ENCODE data around the gene OR10C1.

Gene OR10C1

DNA sequence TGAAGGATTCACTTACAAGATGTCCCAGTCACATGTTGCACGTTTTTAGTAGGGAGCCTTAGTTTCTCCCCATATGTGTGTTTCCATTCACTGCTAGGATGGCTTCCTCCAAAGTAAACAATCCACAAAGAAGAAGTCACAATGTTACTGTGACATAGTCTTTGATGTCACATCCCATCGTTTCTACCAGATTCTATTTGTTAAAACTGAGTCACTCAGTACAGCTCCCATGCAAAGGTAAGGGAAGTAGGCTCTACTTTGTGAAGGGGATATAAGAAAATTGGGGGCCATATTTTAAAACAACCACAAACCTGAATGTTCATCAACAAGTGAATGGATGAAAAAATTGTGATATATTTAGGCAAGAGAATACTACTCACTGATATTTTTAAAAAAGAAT, 17.9 kb downstream of the OR10C1 start, which contains the start of the genes OR11A1 and OR2H1:
OR11A1 (minus strand) TSS at position 101 of the 400 bp plus-strand sequence. CDS start 29,430 bp downstream, outside the sequence.
OR2H1 (plus strand) TSS at position 185 of the 400 bp plus-strand sequence. CDS start 4,615 bp downstream, outside the sequence.
- no peak for TF ChIP-seq GATA1 (IDR thresholded peaks at IDR 0.05; ENCODE audit: low read depth, low read length)
- TF ChIP-seq POLR2A (IDR thresholded peaks at IDR 0.05; ENCODE audit: low read length): no peak

GRCh38 chr6:29461021-29461814, 22.1 kb downstream of the OR10C1 start:
- TF ChIP-seq GATA1 (IDR thresholded peaks at IDR 0.05; ENCODE audit: low read depth, low read length): no peak
- no peak for TF ChIP-seq POLR2A (IDR thresholded peaks at IDR 0.05; ENCODE audit: low read length)

More for the DNA sequence above, 17.9 kb downstream of the OR10C1 start, which contains the start of the genes OR11A1 and OR2H1:
- no peak for DNase-seq

GRCh38 chr6:29462022-29462421, 22.9 kb downstream of the OR10C1 start:
- no peak for TF ChIP-seq GATA1 (IDR thresholded peaks at IDR 0.05; ENCODE audit: low read depth, low read length)
- no peak for TF ChIP-seq POLR2A (IDR thresholded peaks at IDR 0.05; ENCODE audit: low read length)
- no peak for DNase-seq

More at GRCh38 chr6:29461021-29461814, 22.1 kb downstream of the OR10C1 start:
- no peak for DNase-seq

DNA sequence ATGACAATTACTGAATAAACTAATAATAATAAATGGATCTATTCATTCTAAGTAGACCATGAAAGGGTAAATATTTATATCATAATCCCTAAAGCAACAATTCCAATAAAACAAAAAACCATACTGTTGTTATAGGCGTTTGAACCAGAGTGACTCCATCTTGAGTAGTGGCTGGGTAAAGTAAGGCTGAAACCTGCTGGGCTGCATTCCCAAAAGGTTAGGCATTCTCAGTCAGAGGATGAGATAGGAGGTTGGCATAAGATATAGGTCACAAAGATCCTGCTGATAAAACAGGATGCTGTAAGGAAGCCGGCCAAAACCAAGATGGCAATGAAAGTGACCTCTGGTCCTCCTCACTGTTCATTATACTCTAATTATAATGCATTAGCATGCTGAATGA, 26.2 kb downstream of the OR10C1 start:
- TF ChIP-seq GATA1 (IDR thresholded peaks at IDR 0.05; ENCODE audit: low read depth, low read length) (no peak), POLR2A (IDR thresholded peaks at IDR 0.05; ENCODE audit: low read length) (no peak)
- DNase-seq: no peak

DNA sequence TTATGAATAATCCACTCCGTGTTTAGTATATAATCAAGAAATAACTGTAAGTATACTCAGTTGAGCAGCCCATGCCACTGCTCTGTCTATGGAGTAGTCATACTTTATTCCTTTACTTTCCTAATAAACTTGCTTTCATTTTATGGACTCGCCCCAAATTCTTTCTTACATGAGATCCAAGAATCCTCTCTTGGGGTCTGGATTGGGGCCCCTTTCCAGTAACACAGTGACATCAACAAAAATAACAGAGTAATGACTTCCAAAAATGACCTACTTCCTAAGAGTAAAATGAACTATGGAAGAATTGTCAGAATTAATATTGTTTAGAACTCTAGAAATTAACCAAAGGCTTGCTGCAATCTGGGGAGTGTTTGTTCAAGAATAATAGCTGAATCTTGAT, 26.7 kb downstream of the OR10C1 start:
- TF ChIP-seq GATA1 (IDR thresholded peaks at IDR 0.05; ENCODE audit: low read depth, low read length) (no peak), POLR2A (IDR thresholded peaks at IDR 0.05; ENCODE audit: low read length) (no peak)

GRCh38 chr6:29466241-29466640, 27.1 kb downstream of the OR10C1 start:
- no peak for DNase-seq
- no peak for TF ChIP-seq POLR2A (IDR thresholded peaks at IDR 0.05; ENCODE audit: low read length)
- TF ChIP-seq GATA1 (IDR thresholded peaks at IDR 0.05; ENCODE audit: low read depth, low read length): no peak

More for the DNA sequence above, 26.7 kb downstream of the OR10C1 start:
- DNase-seq: no peak

DNA sequence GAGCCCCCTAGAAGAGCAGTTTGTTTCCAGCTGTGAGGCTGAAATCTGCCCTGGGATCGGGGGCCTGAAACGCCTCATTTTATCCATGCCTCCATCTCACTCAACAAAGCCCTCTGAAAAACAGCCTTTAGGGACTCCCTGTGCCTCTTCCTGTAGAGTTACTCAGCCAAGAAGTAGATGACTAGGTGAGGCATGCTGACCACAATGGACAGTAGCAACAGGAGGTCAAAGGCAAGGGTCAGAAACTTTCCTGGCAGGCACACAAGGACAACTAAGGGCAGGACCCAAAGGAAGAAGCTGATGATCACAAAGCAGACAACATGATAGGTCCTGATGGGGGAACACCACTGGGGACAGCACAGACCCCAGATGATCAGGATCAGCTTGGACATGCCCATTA, 35.9 kb downstream of the OR10C1 start:
- DNase-seq: no peak
- TF ChIP-seq GATA1 (IDR thresholded peaks at IDR 0.05; ENCODE audit: low read depth, low read length) (no peak), POLR2A (IDR thresholded peaks at IDR 0.05; ENCODE audit: low read length) (no peak)

- peak; percentile 13 to 74 for DNase-seq
- no peak for TF ChIP-seq POLR2A (IDR thresholded peaks at IDR 0.05; ENCODE audit: low read length)
- TF ChIP-seq GATA1 (IDR thresholded peaks at IDR 0.05; ENCODE audit: low read depth, low read length): no peak
These were observed 38.9 kb downstream of the OR10C1 start for GRCh38 chr6:29477923-29478450.

- TF ChIP-seq POLR2A (IDR thresholded peaks at IDR 0.05; ENCODE audit: low read length) (no peak), GATA1 (IDR thresholded peaks at IDR 0.05; ENCODE audit: low read depth, low read length) (no peak)
- no peak for DNase-seq
These were observed 39.6 kb downstream of the OR10C1 start for GRCh38 chr6:29478740-29479139.

DNA sequence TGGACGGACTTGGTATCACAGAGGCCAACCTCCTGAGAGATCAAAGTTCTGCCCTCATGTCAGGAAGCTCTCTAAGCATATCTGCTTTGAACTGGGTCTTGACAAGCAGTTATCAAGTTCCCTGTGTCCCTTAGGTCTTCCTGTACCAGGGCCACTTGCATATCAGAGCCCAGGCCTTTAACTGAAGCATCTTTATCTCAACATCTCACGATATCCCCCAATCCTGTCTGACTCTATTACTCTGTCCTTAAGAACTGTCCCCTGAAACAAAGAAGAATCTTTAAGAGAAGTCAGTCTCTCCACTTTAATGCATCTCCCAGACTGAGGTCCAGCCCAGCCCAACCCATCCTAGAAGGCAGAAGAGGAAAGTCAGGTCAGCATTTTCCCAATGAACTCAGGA, 40.5 kb downstream of the OR10C1 start:
- DNase-seq: no peak
- TF ChIP-seq POLR2A (IDR thresholded peaks at IDR 0.05; ENCODE audit: low read length): no peak
- no peak for TF ChIP-seq GATA1 (IDR thresholded peaks at IDR 0.05; ENCODE audit: low read depth, low read length)

- TF ChIP-seq POLR2A (IDR thresholded peaks at IDR 0.05; ENCODE audit: low read length): no peak
- no peak for TF ChIP-seq GATA1 (IDR thresholded peaks at IDR 0.05; ENCODE audit: low read depth, low read length)
- DNase-seq: no peak
These were observed 44.1 kb downstream of the OR10C1 start for GRCh38 chr6:29483186-29483585.

- DNase-seq: no peak
- TF ChIP-seq POLR2A (IDR thresholded peaks at IDR 0.05; ENCODE audit: low read length): no peak
- TF ChIP-seq GATA1 (IDR thresholded peaks at IDR 0.05; ENCODE audit: low read depth, low read length): no peak
These were observed 44.6 kb downstream of the OR10C1 start for GRCh38 chr6:29483735-29484134.

DNA sequence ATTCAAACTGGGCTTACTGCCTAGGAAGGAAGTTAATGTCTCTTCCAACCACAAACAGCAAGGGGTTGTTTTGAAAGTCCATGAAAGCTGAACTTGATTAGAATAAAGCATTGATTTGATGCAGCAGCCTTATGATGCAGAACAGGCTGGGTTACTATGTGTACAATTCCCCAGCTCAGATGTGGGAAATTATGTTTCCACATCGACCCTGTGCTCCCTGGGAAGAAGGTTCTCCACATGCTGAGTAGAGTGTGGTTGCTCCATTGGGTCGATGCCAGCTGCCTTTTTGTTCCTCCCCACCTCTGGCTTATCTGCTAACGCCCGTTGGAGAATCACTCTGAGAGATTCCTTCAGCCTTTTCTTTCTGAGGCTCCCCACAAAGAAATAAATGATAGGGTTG, 47.5 kb downstream of the OR10C1 start:
- no peak for DNase-seq
- no peak for TF ChIP-seq POLR2A (IDR thresholded peaks at IDR 0.05; ENCODE audit: low read length)
- TF ChIP-seq GATA1 (IDR thresholded peaks at IDR 0.05; ENCODE audit: low read depth, low read length): no peak

- TF ChIP-seq POLR2A (IDR thresholded peaks at IDR 0.05; ENCODE audit: low read length) (no peak), GATA1 (IDR thresholded peaks at IDR 0.05; ENCODE audit: low read depth, low read length) (no peak)
- DNase-seq: no peak
These were observed 48.0 kb downstream of the OR10C1 start for GRCh38 chr6:29487131-29487530.

- TF ChIP-seq GATA1 (IDR thresholded peaks at IDR 0.05; ENCODE audit: low read depth, low read length) (no peak), POLR2A (IDR thresholded peaks at IDR 0.05; ENCODE audit: low read length) (no peak)
- no peak for DNase-seq
These were observed 48.6 kb downstream of the OR10C1 start, which contains the start of gene MAS1L for GRCh38 chr6:29487660-29488059. MAS1L (minus strand) TSS chr6:29487956; CDS start chr6:29487902, 54 bp downstream.
